Neural crest cell (in vitro differentiated cells): ENCODE results near the gene SH3PXD2A. TPM values are rescaled to one million over a fixed set of nuclear protein-coding genes. Genes with fewer than 3 reads are reported as not detected.

ENCODE experiments used
- DNase-seq: peaks from one replicate; pipeline ENCODE4 v3.0.0; 2021; ENCODE audit warnings: low read depth, mixed read lengths, low spot score
- H3K27ac Mint-ChIP-seq: one replicate; pipeline ENCODE4 v1.8.0; 2021; ENCODE audit warnings: mild to moderate bottlenecking, mixed read lengths; ENCODE audit not compliant: unreplicated experiment
- H3K27me3 Mint-ChIP-seq: 2 replicates; pipeline ENCODE4 v1.8.0; 2021; ENCODE audit warnings: low read depth, mild to moderate bottlenecking, mixed read lengths
- H3K36me3 Mint-ChIP-seq: 2 replicates; pipeline ENCODE4 v1.8.0; 2021; ENCODE audit warnings: low read depth, mild to moderate bottlenecking, mixed read lengths
- H3K4me1 Mint-ChIP-seq: 2 replicates; pipeline ENCODE4 v1.8.0; 2021; ENCODE audit warnings: mixed read lengths
- H3K4me3 Mint-ChIP-seq: one replicate; pipeline ENCODE4 v1.8.0; 2021; ENCODE audit warnings: mild to moderate bottlenecking, mixed read lengths
- H3K9me3 Mint-ChIP-seq: 2 replicates; pipeline ENCODE4 v1.8.0; 2021; ENCODE audit warnings: mixed read lengths
- CTCF ChIP-seq: fragments of 200-600 bp; sonication (generic); conservative IDR thresholded peaks from 2 replicates; pipeline ENCODE4 v1.5.0; 2021; ENCODE audit warnings: antibody characterized with exemption, mild to moderate bottlenecking
- total RNA-seq: library from RNA; stranded (reverse); gene quantifications from 2 replicates; pipeline ENCODE4 v1.2.1, GENCODE V29; 2021

SH3PXD2A gene
- total RNA-seq, 1 donor from 2014 or later: 22.8 TPM

- DNase-seq: no peak
- Mint-ChIP-seq H3K4me3 (no peak overlapping the region), H3K27me3 (no peaks in the 10 kb centered on the region), H3K27ac (peak overlapping the region; percentile 65), H3K4me1 (peaks cover 15% of the 10 kb centered on the region), H3K36me3 (peaks cover 11% of the 10 kb centered on the region), H3K9me3 (no peaks in the 10 kb centered on the region)
- no peak for TF ChIP-seq CTCF
Measured at GRCh38 chr10:103614306-103615158, 240.8 kb downstream of the SH3PXD2A start.

GRCh38 chr10:103613616-103614015 lies 241.8 kb downstream of the SH3PXD2A start:
- Mint-ChIP-seq H3K36me3 (peaks cover 15% of the 10 kb centered on the region), H3K9me3 (no peaks in the 10 kb centered on the region), H3K27me3 (no peaks in the 10 kb centered on the region), H3K4me1 (peaks cover 22% of the 10 kb centered on the region), H3K4me3 (no peak overlapping the region), H3K27ac (no peak overlapping the region)
- no peak for TF ChIP-seq CTCF
- DNase-seq: no peak

GRCh38 chr10:103612462-103613365 lies 242.7 kb downstream of the SH3PXD2A start:
- TF ChIP-seq CTCF: no peak
- Mint-ChIP-seq H3K36me3 (peaks cover 17% of the 10 kb centered on the region), H3K27me3 (no peaks in the 10 kb centered on the region), H3K27ac (no peak overlapping the region), H3K9me3 (no peaks in the 10 kb centered on the region), H3K4me3 (no peak overlapping the region), H3K4me1 (peaks cover 22% of the 10 kb centered on the region)
- no peak for DNase-seq

- Mint-ChIP-seq H3K4me3 (no peak overlapping the region), H3K27me3 (no peaks in the 10 kb centered on the region), H3K36me3 (peaks cover 21% of the 10 kb centered on the region), H3K27ac (peak overlapping the region; percentile 6), H3K9me3 (no peaks in the 10 kb centered on the region), H3K4me1 (peaks cover 22% of the 10 kb centered on the region)
- DNase-seq: no peak
- TF ChIP-seq CTCF: no peak
Measured at GRCh38 chr10:103610921-103611511, 244.4 kb downstream of the SH3PXD2A start.

- Mint-ChIP-seq H3K9me3 (no peaks in the 10 kb centered on the region), H3K4me3 (no peak overlapping the region), H3K27me3 (no peaks in the 10 kb centered on the region), H3K4me1 (peaks cover 18% of the 10 kb centered on the region), H3K36me3 (peaks cover 26% of the 10 kb centered on the region), H3K27ac (peak overlapping the region; percentile 3)
- no peak for TF ChIP-seq CTCF
- no peak for DNase-seq
Measured at GRCh38 chr10:103610083-103610472, 245.3 kb downstream of the SH3PXD2A start.
